Prostate gland (tissue), 2 donors: ENCODE data around the gene SLC16A10. TPM values are rescaled to one million over a fixed set of nuclear protein-coding genes. Genes with fewer than 3 reads are reported as not detected.
A peak's percentile ranks its signal among the peaks of the same experiment; 100 is the strongest.

Experiments used
- DNase-seq: peaks from one replicate; pipeline ENCODE4 v3.0.0-alpha.2; 2019; ENCODE audit warnings: low spot score
- H3K27ac ChIP-seq, 2 donors: fragments of 200-600 bp; sonication (generic); 2 replicates each; pipeline ENCODE4 v1.5.1; 2017 to 2019
- H3K27me3 ChIP-seq: fragments of 200-600 bp; sonication (generic); replicated peaks from 2 replicates; pipeline ENCODE4 v1.5.1; 2019; ENCODE audit not compliant: insufficient read depth
- H3K36me3 ChIP-seq, 2 donors: fragments of 200-600 bp; sonication (generic); 1 replicate in 1 of 2; 2 replicates in 1 of 2; pipeline versions ENCODE4 v1.5.1 to v1.8.1; 2017 to 2019
- H3K4me1 ChIP-seq: fragments of 200-600 bp; sonication (generic); replicated peaks from 2 replicates; pipeline ENCODE4 v1.5.1; 2019
- H3K4me3 ChIP-seq, 2 donors: fragments of 200-600 bp; sonication (generic); 2 replicates each; pipeline ENCODE4 v1.5.1; 2017 to 2019
- H3K9me3 ChIP-seq: fragments of 200-600 bp; sonication (generic); 2 replicates; pipeline ENCODE4 v1.5.1; 2017
- CTCF ChIP-seq, 4 experiments: fragments of 200-600 bp in 2 of 4; fragments of 450-650 bp in 2 of 4; sonication (generic) in 2 of 4; IDR thresholded peaks; 1 replicate in 3 of 4; 2 replicates in 1 of 4; pipeline ENCODE4 v1.5.1; 2016 to 2019; ENCODE audit warnings: antibody characterized with exemption in 4 of 4, mild to moderate bottlenecking in 2 of 4, moderate library complexity in 2 of 4
- POLR2A ChIP-seq: fragments of 450-650 bp; IDR thresholded peaks from one replicate; pipeline ENCODE4 v1.6.1; 2016; ENCODE audit warnings: antibody characterized with exemption, mild to moderate bottlenecking
- POLR2AphosphoS5 ChIP-seq: sonication (generic); formaldehyde crosslinking; IDR thresholded peaks from one replicate; pipeline ENCODE4 v1.6.1; 2017; ENCODE audit warnings: antibody characterized with exemption
- WGBS: methylation state at CpG from one replicate; pipeline ENCODE4 v1.1.5; 2018; 5-methylcytosine and 5-hydroxymethylcytosine counted together
- intact Hi-C: fragments of 100-400 bp; cut with DNase I; formaldehyde crosslinking; loops from one replicate; pipeline ENCODE4 v1.14.2; 2022
- total RNA-seq, 2 donors: library from RNA; depleted of rRNA; stranded (reverse); fragments of >200 nt; gene quantifications; one replicate each; pipeline ENCODE4 v1.1.0, GENCODE V29; 2016

The SLC16A10 gene
- total RNA-seq, 2 donors from 2014 or later = 11.5 to 12.5 TPM

- 28% methylated on average over 8 of the region's 8 CpGs for WGBS
- no peak for DNase-seq
- Histone ChIP-seq H3K9me3 (no peaks in the 10 kb centered on the region), H3K4me1 (no peaks in the 10 kb centered on the region), H3K36me3 (no peaks in the 10 kb centered on the region), H3K27ac (no peak overlapping the region), H3K27me3 (no peaks in the 10 kb centered on the region), H3K4me3 (no peak overlapping the region)
- TF ChIP-seq POLR2AphosphoS5 (peak; percentile 3), CTCF (IDR thresholded peaks at IDR 0.05) (no peak)
- intact Hi-C loops = no loop called here
Observed at GRCh38 chr6:111068109-111068865, 19.0 kb upstream of the SLC16A10 start.

GRCh38 chr6:111068866-111069234, 18.5 kb upstream of the SLC16A10 start:
- no peaks in the 10 kb centered on the region for H3K4me1 ChIP-seq
- H3K36me3 ChIP-seq = no peaks in the 10 kb centered on the region
- intact Hi-C loops = no loop called here
- TF ChIP-seq CTCF (IDR thresholded peaks at IDR 0.05) (no peak), POLR2A (no peak), POLR2AphosphoS5 (no peak)
- H3K27ac ChIP-seq = no peak overlapping the region
- WGBS = 63% methylated on average over 2 of the region's 2 CpGs
- DNase-seq = no peak
- H3K4me3 ChIP-seq = no peak overlapping the region
- no peaks in the 10 kb centered on the region for H3K27me3 ChIP-seq
- no peaks in the 10 kb centered on the region for H3K9me3 ChIP-seq

- Histone ChIP-seq H3K4me1 (no peaks in the 10 kb centered on the region), H3K9me3 (no peaks in the 10 kb centered on the region), H3K27ac (no peak overlapping the region), H3K36me3 (no peaks in the 10 kb centered on the region), H3K4me3 (no peak overlapping the region), H3K27me3 (no peaks in the 10 kb centered on the region)
- no peak for DNase-seq
- 78% methylated on average over 3 of the region's 3 CpGs for WGBS
- intact Hi-C loops = no loop called here
- TF ChIP-seq POLR2AphosphoS5 = no peak
- no peak for TF ChIP-seq CTCF (IDR thresholded peaks at IDR 0.05)
- no peak for TF ChIP-seq POLR2A
Observed at GRCh38 chr6:111069382-111070104, 17.8 kb upstream of the SLC16A10 start.

- WGBS = 20% methylated on average over 11 of the region's 11 CpGs
- H3K4me1 ChIP-seq = no peaks in the 10 kb centered on the region
- no peak overlapping the region for H3K4me3 ChIP-seq
- no peak overlapping the region for H3K27ac ChIP-seq
- no peaks in the 10 kb centered on the region for H3K9me3 ChIP-seq
- no peaks in the 10 kb centered on the region for H3K27me3 ChIP-seq
- TF ChIP-seq POLR2AphosphoS5 (peak; percentile 37), CTCF (IDR thresholded peaks at IDR 0.05) (no peak), POLR2A (no peak)
- DNase-seq = no peak
- intact Hi-C loops = no loop called here
- H3K36me3 ChIP-seq = no peaks in the 10 kb centered on the region
Observed at GRCh38 chr6:111070105-111071005, 16.9 kb upstream of the SLC16A10 start.
